GM19438 (cell line): ENCODE measurements around the gene ARHGEF11.

Experiments
- ATAC-seq: cut with Tn5 transposase; IDR thresholded peaks from one replicate; pipeline ENCODE4 v1.9.1; 2021; ENCODE audit warnings: low read depth; ENCODE audit not compliant: unreplicated experiment

ARHGEF11 gene

DNA sequence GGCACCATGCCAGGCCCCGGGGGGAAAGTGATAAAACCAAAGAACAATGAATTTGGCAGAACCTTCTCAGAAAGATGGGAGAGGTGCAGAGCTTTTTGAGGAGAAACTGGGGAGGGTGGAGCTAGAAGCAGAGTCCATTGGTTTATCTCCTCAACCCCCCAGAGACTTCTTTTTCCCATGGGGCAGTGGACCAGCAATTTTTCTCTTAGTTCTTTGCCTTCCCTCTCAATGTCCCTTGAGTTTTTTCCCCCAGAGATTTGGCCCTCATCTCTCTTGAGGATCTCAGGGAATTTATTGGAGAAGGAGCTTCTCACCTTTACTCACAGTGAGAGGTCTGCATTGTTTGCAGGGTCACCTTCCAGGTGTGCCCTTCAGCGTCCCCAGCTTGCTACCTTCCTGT is 5.3 kb upstream of the ARHGEF11 start:
- ATAC-seq: no peak

DNA sequence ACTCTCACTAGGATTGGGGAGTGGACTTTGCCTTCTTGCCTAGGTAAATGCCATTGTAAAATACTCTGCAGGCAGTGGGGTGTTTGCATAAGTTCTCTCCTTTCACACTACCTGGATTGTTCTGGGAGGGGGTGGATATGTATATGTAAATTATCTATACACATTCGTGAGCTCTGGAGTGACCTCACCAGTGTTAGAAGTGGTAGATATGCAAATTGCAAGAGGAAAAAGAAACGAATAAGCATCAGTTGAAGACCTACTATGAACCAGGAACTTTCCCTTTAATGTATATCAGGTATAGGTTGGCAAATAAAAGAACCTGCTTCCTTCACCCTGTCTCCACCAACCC is 1.5 kb upstream of the ARHGEF11 start:
- ATAC-seq: no peak

DNA sequence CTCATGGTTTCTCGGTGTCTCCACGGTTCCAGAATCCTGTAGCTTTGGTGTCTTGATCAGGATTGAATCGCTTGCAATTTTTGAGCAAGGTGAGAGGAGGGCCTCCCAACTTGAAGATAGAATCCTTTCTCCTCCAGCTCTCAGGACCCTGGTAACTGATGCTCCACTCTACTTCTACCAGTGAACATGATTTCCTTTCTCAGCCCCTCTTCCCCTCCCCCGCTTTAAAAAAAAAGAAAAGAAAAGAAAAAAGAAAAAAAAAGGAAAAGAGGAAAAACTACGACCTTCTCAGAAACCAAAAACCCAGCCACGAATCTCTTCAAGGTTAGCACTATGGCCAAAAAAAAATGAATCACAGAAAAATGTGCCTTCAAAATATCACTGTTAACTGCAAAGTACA is 1.2 kb downstream of the ARHGEF11 start:
- ATAC-seq: no peak

DNA sequence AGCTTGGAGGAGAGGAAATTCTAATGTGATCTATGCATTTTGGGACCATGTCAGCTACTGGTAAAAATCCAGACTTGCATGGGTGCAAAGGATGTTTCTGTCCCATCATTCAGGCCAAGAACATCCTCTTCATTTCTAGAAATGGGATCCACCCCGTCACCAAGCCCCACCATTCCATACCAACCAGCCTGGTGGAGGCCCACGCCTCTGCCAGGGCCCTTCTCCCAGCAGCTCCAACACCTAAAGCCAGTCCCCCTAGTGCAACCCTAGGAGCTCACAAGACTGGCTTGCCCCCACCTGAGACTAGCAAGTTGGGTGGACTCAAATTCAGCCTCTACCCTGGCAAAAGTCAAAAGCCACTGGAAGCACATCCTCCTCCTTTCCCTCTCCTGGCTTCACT is 1.9 kb downstream of the ARHGEF11 start:
- no peak for ATAC-seq

DNA sequence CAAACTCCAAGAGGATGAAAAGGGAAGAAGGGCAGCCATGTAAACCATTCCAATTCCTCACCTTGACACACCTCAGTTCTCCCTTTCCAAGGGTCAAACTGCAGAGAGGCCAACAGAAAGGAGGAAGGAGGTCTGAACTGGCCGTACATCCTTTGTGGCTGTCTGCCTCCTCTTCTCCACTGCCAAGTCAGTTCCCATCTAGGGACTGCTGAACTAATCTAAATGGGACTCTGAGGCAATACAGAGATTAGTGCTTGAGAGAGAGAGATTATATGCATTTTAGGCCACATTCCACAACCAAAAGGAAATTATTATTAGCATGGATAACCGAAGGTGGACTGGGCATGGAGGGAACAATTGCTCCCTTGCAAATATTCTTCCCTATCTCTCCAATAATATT is 2.7 kb downstream of the ARHGEF11 start:
- no peak for ATAC-seq

DNA sequence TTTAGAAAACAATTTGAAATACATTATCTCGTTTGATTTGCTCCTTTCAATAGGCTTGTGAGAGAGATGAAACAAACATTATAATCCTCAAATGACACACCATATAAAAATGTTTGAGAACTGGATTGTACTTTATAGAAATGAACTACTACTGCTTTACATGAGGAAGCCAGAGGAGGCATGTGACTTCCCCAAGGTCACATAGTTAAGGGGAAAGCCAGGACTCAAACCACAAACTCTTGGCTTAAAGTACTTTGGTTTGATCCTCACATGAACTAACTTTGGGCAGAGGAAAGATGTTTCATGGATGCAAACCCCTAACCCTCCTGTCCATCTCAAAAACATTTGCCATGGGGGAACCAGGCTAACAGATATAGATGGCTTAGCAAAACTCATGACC is 4.7 kb downstream of the ARHGEF11 start:
- no peak for ATAC-seq

DNA sequence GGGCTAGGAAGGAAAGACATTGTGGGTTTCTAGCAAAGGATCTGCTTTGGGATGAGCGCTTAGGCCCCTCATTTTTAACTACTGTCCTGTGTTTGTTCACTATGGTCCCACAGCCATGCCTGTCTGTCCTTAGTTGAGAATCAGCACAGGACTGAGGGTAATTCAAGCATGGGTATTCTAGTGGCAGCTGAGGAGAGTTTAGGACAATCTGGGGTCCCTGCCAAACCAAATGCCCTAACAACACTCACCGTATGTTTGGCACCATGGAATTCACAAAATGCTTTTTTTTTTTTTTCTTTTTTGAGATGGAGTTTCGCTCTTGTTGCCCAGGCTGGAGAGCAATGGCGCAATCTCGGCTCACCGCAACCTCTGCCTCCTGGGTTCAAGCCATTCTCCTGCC is 10.4 kb downstream of the ARHGEF11 start:
- ATAC-seq: no peak

DNA sequence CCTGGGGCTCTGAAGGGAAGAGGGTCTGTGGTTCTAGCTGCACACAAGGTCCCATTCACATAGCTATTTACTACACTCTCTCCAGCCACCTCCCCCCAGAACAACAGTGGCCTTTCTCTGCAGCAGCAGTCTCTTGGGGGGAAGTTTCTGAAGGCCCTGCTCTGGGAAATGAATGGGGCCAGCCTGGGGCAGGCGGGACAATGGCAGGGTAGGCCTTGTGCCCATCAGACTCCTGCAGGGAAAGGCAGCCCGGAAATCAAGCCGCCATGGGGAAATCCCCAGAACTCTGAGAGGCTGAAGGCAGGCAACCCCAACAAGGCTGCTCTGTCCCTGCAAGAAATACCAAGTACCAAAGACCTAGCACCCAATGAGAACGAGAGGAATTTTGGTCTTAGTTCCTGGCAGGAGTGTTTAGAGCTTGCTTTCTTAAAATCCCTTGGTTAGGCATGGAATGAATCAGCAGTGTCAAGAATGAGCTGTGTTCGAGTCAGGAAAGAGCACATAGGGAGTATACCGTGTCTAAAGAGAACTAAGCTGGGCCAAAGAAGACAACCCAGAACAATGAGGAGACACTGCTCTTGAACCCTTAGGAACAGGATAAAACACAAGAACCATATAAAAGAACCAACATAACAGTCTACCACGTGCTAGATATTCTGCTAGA is 11.3 kb downstream of the ARHGEF11 start:
- no peak for ATAC-seq

DNA sequence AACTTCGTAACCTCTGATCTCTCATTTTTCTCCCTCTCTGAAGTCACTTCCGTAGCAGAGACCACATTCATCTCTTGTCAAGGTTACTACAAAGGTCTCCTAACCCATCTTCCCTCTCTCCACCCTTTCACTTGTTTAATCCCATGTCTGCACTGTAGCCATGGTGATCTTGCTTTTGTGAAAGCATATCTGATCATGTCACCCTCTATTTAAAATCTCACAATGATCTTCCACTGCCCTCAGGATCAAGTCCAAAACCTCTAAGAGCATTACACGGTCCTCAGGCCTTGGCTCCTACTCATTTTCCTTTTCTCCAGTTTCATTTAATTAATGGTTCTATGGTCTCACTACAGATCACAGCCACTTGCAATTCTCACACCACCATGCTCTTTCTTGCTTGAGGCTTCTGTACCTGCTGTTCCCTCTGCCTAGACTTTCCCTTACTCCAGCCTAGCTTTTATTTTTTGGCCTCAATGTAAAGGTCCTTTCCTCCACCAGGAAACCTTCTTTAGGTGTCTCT is 12.1 kb downstream of the ARHGEF11 start:
- ATAC-seq: no peak

DNA sequence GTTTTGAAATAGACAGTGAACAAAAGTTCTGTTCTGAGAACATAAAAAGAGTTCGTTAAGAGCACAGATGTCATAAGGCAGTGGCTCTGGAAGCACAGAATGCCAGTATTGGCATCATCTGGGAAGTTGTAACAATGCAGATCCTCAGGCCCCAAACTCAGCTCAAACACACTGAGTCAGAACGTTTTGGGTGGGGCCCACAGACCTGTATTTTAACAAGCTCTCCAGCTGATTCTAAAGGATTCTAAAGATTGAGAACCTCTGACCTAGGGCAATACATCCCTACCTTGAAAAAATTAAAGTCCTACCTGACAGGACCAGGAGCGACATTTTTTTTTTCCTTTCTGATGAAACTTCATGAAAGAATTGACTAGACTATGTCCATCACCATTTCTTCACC is 13.2 kb downstream of the ARHGEF11 start:
- ATAC-seq: no peak

DNA sequence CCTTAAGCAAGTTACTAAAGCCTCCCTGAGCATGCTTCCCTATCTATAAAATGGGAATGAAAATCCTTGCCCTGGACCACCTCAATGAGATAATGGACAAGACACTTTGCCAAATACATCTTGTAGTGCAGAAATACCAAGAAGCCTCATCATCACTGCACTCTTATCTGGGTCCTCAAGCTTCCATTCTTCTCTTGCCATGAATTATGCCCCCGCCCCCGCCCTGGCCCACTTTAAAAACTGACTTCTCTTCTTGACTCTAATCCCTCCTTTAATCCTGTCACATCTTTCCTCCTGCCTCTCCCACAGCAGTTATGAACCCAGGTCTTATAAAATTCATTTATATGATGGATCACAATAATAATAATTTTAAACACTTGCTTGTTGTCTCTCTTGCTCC is 14.8 kb downstream of the ARHGEF11 start:
- ATAC-seq: no peak

DNA sequence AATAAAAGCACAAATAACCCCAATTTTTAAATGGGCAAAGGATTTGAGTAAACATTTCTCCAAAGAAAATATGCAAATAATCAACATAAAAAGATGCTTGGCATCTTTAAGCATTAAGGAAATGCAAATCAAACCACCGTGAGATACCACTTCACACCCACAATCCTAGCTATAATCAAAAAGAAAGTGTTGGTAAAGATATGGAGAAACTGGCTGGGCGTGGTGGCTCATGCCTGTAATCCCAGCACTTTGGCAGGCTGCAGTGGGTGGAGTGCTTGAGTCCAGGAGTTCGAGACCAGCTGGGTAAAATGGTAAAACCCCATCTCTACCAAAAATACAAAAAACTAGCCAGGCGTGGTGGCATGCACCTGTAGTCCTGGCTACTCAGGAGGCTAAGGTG is 16.9 kb downstream of the ARHGEF11 start:
- no peak for ATAC-seq

DNA sequence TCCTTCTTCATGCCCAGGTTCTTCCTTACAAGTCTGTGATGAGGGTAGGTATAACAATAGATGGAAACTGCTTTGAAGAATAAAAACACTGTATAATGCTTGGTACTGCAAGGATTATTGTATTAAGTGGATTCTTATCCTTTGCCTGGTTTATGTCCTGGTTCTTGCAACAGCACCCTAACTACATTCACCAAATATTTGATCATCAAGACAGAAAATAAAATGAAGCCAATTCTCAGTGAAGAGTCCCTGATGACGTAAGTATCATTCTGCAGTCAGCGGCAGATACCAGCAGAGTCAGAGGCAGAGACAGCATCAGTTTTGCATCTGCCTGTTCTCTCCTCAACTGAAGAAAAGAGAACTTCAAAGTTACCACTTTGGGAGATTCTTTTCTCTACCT is 19.7 kb downstream of the ARHGEF11 start:
- no peak for ATAC-seq

DNA sequence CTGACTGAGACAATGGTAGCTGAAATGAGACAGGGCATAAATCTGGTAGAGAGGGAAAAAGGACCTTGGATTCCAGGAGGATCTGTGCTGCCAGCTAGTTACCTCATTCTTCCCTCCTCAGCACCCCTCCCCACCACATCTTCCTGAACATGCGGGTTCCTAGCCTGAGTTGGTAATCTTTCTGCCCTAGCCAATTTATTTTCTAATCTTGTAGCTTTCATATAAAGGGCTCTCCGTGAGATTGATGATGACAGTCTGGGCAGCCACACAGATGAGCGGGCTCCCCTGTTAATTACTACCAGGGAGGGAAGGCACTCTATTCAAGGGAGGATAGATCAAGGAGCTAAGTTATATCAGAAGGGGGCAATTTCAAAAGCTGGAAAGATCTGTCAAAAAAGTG is 20.2 kb downstream of the ARHGEF11 start:
- ATAC-seq: no peak

DNA sequence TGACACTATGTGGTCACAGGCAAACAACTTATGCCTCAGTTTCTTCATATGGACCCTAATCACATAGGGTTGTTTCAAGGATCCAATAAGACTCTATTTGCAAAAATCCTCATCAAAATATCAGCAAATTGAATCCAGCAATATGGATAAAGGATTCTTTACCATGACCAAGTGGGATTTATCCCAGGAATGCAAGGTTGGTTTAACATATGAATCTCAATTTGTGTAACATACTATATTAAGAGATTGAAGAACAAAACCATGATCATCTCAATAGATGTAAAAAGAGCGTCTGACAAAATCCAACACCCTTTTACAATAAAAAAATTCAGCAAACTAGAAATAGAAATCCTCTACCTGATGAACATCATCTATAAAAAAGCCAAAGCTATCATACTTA is 23.9 kb downstream of the ARHGEF11 start:
- no peak for ATAC-seq

DNA sequence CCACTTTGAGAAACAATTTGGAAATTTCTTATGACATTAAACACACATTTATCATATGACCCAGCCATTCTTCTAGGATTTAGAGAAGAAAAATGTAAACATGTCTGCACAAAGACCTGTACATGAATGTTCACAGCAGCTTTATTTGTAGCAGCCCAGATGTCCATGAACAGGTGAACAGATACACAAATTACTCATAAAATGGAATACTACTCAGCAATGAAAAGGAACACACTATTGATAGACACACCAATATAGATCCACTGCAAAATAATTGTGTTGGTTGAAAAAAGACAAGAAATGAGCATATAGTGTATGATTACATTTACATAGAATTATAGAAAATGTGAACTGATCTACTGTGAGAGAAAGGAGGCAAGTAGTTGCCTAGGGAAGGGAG is 26.1 kb downstream of the ARHGEF11 start:
- no peak for ATAC-seq

DNA sequence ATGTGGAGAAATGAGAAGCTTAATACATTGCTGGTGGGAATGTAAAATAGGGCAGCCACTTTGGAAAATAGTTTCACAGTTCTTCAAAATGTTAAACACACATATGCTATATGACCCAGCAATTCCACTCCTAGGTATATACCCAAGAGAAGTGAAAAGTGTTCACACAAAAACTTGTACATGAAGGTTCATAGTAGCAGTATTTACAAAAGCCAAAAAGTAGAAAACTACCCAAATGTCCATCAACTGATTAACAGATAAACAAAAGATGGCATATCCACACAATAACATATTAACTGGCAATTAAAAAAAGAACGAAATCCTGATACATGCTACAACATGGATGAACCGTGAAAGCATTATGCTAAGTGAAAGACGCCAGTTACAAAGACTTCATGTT is 33.7 kb downstream of the ARHGEF11 start:
- ATAC-seq: no peak

DNA sequence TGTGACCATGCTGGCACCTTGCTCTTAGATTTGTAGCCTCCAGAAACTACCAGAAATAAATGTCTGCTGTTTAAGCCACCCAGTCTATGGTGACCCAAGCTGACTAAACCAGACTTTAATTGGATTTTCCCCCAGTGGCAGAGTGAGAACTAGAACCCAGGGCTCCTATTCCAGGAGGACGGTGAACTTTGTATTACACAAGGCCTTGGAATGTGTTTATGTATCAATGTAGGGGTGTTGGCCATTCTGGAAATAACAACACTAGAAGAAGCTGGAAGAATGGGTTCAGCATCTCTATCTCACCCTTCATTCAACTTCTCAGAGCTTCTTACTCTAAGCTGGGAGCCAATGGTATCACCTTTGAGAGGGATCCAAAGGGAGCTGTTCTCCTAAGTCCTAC is 37.0 kb downstream of the ARHGEF11 start:
- no peak for ATAC-seq

DNA sequence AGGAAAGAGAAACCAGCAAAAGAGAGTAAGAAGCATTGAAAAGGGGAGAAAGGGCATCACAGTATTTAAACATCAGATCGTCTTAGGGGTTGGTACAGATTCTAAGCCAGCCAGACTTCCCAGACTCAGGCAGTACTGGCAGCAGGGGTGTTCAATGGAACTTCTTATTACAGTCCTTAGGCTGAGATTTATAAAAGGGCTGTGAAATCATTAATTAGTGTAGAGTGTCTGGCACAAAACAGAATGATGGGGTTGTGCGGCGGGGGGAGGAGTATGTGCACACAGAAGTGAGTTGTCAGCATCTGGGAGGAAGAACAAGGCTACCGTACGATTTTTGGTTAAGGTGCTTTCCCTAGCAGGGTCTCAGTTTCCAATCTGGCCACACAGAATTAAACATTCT is 38.2 kb downstream of the ARHGEF11 start:
- ATAC-seq: no peak

DNA sequence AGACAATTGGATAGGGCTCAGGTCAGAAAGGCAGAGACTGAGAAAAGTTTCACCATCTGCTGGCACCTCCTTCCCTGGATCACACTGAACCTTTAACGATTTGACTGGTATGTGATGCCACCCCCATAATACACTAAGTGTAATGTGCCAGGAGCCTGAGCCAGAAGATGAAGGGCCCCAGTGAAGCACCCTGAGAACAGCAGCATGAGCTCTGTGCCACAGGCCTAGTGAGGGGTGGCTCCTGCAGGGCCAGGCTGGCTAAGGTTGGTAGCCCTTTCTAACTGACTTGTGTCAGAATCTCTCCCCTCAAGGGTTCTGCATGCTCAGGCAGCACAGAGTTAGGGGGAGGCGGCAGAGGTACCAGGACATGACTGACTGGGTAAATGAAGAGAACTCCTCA is 38.9 kb downstream of the ARHGEF11 start:
- ATAC-seq: no peak

DNA sequence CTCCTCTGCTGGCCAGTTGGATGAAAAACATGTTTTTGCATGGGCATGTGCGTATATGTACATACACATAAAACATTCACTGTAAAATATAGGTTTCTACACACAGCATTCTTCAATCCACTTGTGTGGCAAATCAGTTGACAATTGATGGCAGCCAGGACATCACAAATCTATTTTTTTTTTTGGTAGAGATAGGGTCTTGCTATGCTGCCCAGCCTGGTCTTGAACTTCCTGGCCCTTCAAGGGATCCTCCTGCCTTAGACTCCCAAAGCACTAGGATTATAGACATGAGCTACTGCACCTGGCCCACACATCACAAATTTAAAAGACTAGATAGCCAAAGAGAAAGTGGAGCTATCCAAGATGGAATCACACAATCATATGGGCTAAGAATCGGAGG is 39.6 kb downstream of the ARHGEF11 start:
- ATAC-seq: no peak

DNA sequence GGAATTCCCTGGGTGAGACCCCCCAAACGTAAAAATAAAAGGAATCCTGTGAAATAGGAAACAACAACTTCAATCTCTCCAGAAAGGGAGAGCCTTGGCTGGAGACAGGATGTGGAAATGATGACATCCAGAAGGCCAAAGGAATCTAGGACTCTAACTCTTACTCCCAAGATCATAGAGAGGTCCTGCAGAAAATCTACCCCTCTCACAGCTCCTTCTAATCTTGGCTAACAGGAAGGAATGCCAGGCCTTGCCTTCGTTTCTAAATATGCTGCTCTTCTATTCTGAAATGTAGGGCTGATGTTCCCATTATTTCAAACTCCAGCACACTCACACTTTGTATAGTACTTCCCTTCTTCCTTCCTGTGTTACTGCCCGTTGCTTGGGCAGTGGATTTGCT is 40.7 kb downstream of the ARHGEF11 start:
- ATAC-seq: no peak

DNA sequence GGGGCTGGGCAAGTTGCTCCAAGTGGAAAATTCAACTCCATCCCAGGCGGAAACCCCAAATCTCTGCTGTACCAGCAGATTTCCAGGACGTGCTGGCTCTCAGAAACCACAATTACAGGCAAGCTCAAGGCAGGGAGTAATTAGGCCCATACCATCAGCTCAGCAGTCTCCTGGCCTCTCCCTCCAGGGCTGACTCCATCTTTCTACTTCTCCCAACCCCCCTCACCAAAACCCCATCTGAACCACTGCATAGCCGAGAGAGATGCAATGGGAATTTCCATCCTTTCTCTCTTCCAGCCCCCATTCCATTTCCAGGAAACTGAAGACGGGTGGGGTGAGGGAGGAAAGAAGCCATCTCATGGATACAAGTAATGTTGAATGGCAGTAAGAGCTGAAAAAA is 41.2 kb downstream of the ARHGEF11 start:
- ATAC-seq: no peak
